ENCODE results near the gene OPCML.

OPCML gene

GRCh38 chr11:132969892-132970291 lies 562.4 kb downstream of the OPCML start:
- Histone ChIP-seq H3K9me3 (ENCODE audit: insufficient read depth, low read length) (no peaks in the 10 kb centered on the region), H3K9ac (ENCODE audit: low read length) (no peak overlapping the region), H4K20me1 (ENCODE audit: low read depth, low read length) (no peaks in the 10 kb centered on the region), H3F3A (ENCODE audit: insufficient read depth) (no peaks in the 10 kb centered on the region), H2AFZ (ENCODE audit: low read depth, low read length, severe bottlenecking) (no peak overlapping the region), H3K79me2 (ENCODE audit: insufficient read depth, low read length) (no peaks in the 10 kb centered on the region), H3K27me3 (ENCODE audit: low read length) (no peaks in the 10 kb centered on the region), H3K27ac (ENCODE audit: low read depth, low read length) (no peak overlapping the region), H3K4me2 (ENCODE audit: low read depth, low read length, poor library complexity, severe bottlenecking) (no peak overlapping the region), H3K9me2 (replicated peaks; ENCODE audit: insufficient read depth, low read length) (no peaks in the 10 kb centered on the region), H3K36me3 (ENCODE audit: low read length) (no peaks in the 10 kb centered on the region), H3K4me3 (ENCODE audit: insufficient read depth, low read length, poor library complexity, severe bottlenecking) (no peak overlapping the region)
- TF ChIP-seq EZH2phosphoT487 (conservative IDR thresholded peaks at IDR 0.05; ENCODE audit: low read length) (no peak), CTCF (IDR thresholded peaks at IDR 0.05; ENCODE audit: insufficient read depth, low read length, poor library complexity, severe bottlenecking) (no peak)

- H3K27ac ChIP-seq (ENCODE audit: low read depth, low read length): no peak overlapping the region
- no peak overlapping the region for H3K4me3 ChIP-seq (ENCODE audit: insufficient read depth, low read length, poor library complexity, severe bottlenecking)
- no peak overlapping the region for H2AFZ ChIP-seq (ENCODE audit: low read depth, low read length, severe bottlenecking)
- TF ChIP-seq EZH2phosphoT487 (conservative IDR thresholded peaks at IDR 0.05; ENCODE audit: low read length): no peak
- TF ChIP-seq CTCF (IDR thresholded peaks at IDR 0.05; ENCODE audit: insufficient read depth, low read length, poor library complexity, severe bottlenecking): no peak
- no peaks in the 10 kb centered on the region for H3K27me3 ChIP-seq (ENCODE audit: low read length)
- no peaks in the 10 kb centered on the region for H3K9me3 ChIP-seq (ENCODE audit: insufficient read depth, low read length)
- H3K4me2 ChIP-seq (ENCODE audit: low read depth, low read length, poor library complexity, severe bottlenecking): no peak overlapping the region
- no peaks in the 10 kb centered on the region for H3K36me3 ChIP-seq (ENCODE audit: low read length)
- no peaks in the 10 kb centered on the region for H3F3A ChIP-seq (ENCODE audit: insufficient read depth)
- H3K9ac ChIP-seq (ENCODE audit: low read length): no peak overlapping the region
- no peaks in the 10 kb centered on the region for H3K9me2 ChIP-seq (replicated peaks; ENCODE audit: insufficient read depth, low read length)
- H4K20me1 ChIP-seq (ENCODE audit: low read depth, low read length): no peaks in the 10 kb centered on the region
- H3K79me2 ChIP-seq (ENCODE audit: insufficient read depth, low read length): no peaks in the 10 kb centered on the region
These were observed 570.3 kb downstream of the OPCML start for GRCh38 chr11:132962041-132962440.

GRCh38 chr11:132961453-132961852 lies 570.8 kb downstream of the OPCML start:
- Histone ChIP-seq H3K4me3 (ENCODE audit: insufficient read depth, low read length, poor library complexity, severe bottlenecking) (no peak overlapping the region), H3K9me3 (ENCODE audit: insufficient read depth, low read length) (no peaks in the 10 kb centered on the region), H3K36me3 (ENCODE audit: low read length) (no peaks in the 10 kb centered on the region), H2AFZ (ENCODE audit: low read depth, low read length, severe bottlenecking) (no peak overlapping the region), H3K27ac (ENCODE audit: low read depth, low read length) (no peak overlapping the region), H3F3A (ENCODE audit: insufficient read depth) (no peaks in the 10 kb centered on the region), H3K9ac (ENCODE audit: low read length) (no peak overlapping the region), H3K4me2 (ENCODE audit: low read depth, low read length, poor library complexity, severe bottlenecking) (no peak overlapping the region), H3K9me2 (replicated peaks; ENCODE audit: insufficient read depth, low read length) (no peaks in the 10 kb centered on the region), H4K20me1 (ENCODE audit: low read depth, low read length) (no peaks in the 10 kb centered on the region), H3K27me3 (ENCODE audit: low read length) (no peaks in the 10 kb centered on the region), H3K79me2 (ENCODE audit: insufficient read depth, low read length) (no peaks in the 10 kb centered on the region)
- no peak for TF ChIP-seq CTCF (IDR thresholded peaks at IDR 0.05; ENCODE audit: insufficient read depth, low read length, poor library complexity, severe bottlenecking)
- no peak for TF ChIP-seq EZH2phosphoT487 (conservative IDR thresholded peaks at IDR 0.05; ENCODE audit: low read length)
